NCI-H2029 (cell line): Measurements from ENCODE around the gene CHAF1A.

Experiments
- DNase-seq: peaks from one replicate; lab custom pipeline; 2025; lab: John Stamatoyannopoulos, UW

Gene CHAF1A

GRCh38 chr19:4379383-4380253 is 22.8 kb upstream of the CHAF1A start:
- DNase-seq, result no peak

GRCh38 chr19:4380254-4380727 is 22.1 kb upstream of the CHAF1A start:
- DNase-seq, result no peak

GRCh38 chr19:4385291-4386040 is 17.0 kb upstream of the CHAF1A start:
- DNase-seq, result no peak

GRCh38 chr19:4386041-4386782 is 16.2 kb upstream of the CHAF1A start:
- no peak for DNase-seq

- no peak for DNase-seq
Observed at GRCh38 chr19:4388337-4389063, 13.9 kb upstream of the CHAF1A start.

GRCh38 chr19:4389064-4389375 is 13.4 kb upstream of the CHAF1A start:
- no peak for DNase-seq

GRCh38 chr19:4389511-4390016 is 12.9 kb upstream of the CHAF1A start:
- no peak for DNase-seq

GRCh38 chr19:4390017-4390566 is 12.3 kb upstream of the CHAF1A start:
- DNase-seq, result no peak

- no peak for DNase-seq
Observed at GRCh38 chr19:4390567-4391305, 11.7 kb upstream of the CHAF1A start.

GRCh38 chr19:4391306-4391693 is 11.1 kb upstream of the CHAF1A start:
- no peak for DNase-seq

- no peak for DNase-seq
Observed at GRCh38 chr19:4391701-4392483, 10.5 kb upstream of the CHAF1A start.

GRCh38 chr19:4393947-4394590 is 8.4 kb upstream of the CHAF1A start:
- no peak for DNase-seq

GRCh38 chr19:4396949-4397783 is 5.3 kb upstream of the CHAF1A start:
- no peak for DNase-seq

GRCh38 chr19:4399812-4400134 is 2.7 kb upstream of the CHAF1A start:
- DNase-seq, result no peak

- DNase-seq, result peak; percentile 91
Observed at GRCh38 chr19:4400135-4400936, 2.1 kb upstream of the CHAF1A start, which contains the start of gene SH3GL1. SH3GL1 (minus strand) TSS chr19:4400547; CDS start chr19:4400368, 179 bp downstream.

GRCh38 chr19:4401769-4402170 is 670 bp upstream of the CHAF1A start:
- DNase-seq, result no peak

GRCh38 chr19:4403005-4403761 is 743 bp downstream of the CHAF1A start:
- no peak for DNase-seq
